ENCODE data around the gene TEFM.

GRCh38 chr17:30908717-30909420 is 2.8 kb upstream of the TEFM start:
- TF ChIP-seq CTCF (IDR thresholded peaks at IDR 0.05) (no peak), EZH2phosphoT487 (IDR thresholded peaks at IDR 0.05) (no peak), EZH2 (IDR thresholded peaks at IDR 0.05) (no peak)
